ENCODE results near the gene ZER1.

DNA sequence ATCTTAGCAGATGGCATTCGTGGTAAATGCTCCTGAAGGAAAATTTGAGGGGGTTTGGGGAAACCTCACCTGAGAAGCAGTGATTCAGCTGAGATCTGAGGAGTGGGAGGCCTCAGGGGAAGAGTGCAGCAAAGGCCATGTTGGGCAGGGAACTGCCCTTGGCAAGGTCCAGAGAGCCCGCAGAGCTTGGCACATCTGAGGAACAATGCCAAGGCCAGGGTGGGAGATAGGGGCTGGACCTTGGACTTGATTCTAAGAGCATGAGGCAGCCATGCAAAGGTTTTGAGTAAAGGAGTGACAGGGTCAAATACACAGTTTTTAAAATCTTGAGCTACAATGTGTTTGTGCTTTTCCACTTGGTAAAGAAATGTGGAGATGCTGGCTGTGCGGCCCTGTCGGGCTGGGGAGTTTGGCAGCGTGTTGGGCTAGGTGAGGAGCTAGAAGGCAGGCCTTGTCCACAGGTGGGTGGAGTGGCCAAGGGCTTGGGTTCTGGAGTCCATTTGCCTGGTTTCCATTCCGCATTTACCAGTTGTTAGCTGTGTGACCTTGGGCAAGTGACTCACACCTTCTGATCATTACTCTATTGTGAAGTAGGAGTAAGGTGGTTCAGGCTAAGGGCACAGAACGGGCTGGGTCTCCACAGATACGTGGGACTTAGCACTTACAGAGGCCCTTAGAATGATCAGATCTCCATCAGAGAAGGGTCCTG is 21.4 kb upstream of the ZER1 start:
- TF ChIP-seq, protein P1, sequence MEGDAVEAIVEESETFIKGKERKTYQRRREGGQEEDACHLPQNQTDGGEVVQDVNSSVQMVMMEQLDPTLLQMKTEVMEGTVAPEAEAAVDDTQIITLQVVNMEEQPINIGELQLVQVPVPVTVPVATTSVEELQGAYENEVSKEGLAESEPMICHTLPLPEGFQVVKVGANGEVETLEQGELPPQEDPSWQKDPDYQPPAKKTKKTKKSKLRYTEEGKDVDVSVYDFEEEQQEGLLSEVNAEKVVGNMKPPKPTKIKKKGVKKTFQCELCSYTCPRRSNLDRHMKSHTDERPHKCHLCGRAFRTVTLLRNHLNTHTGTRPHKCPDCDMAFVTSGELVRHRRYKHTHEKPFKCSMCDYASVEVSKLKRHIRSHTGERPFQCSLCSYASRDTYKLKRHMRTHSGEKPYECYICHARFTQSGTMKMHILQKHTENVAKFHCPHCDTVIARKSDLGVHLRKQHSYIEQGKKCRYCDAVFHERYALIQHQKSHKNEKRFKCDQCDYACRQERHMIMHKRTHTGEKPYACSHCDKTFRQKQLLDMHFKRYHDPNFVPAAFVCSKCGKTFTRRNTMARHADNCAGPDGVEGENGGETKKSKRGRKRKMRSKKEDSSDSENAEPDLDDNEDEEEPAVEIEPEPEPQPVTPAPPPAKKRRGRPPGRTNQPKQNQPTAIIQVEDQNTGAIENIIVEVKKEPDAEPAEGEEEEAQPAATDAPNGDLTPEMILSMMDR (IDR thresholded peaks at IDR 0.05; ENCODE audit: low read length) = no peak
- TF ChIP-seq EZH2phosphoT487 (IDR thresholded peaks at IDR 0.05; ENCODE audit: low read length) (no peak), EZH2 (optimal IDR thresholded peaks at IDR 0.05; ENCODE audit: low read depth, low read length) (no peak)
